ENCODE measurements around the gene CBS.
"Not testable (repeated sequence)": the region's sequence is repeated elsewhere in the genome, so short reads cannot be mapped to it uniquely, and the experiment has no call there.

DNA sequence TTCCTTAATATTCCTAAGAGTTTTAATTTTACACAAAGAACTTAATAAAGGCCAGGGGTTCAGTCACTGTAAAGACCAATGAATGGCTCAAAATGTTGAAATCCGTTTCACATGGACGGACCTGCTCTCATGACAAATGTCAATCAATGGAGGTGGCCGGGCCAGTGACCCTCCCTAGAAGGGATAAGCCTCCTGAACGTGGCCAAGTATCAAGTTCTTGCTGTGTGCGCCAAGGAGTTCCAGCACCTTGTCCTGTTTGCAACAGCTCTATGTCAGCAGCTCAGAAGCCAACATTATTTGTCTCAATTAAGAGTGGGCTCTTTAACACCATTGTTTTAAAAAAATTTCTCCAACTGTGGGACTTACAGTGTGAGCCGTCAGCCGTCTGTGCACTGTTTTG lies 25.4 kb upstream of the CBS start:
- not testable (repeated sequence) for TF ChIP-seq EP300 (IDR thresholded peaks at IDR 0.05)
- TF ChIP-seq, protein P1, sequence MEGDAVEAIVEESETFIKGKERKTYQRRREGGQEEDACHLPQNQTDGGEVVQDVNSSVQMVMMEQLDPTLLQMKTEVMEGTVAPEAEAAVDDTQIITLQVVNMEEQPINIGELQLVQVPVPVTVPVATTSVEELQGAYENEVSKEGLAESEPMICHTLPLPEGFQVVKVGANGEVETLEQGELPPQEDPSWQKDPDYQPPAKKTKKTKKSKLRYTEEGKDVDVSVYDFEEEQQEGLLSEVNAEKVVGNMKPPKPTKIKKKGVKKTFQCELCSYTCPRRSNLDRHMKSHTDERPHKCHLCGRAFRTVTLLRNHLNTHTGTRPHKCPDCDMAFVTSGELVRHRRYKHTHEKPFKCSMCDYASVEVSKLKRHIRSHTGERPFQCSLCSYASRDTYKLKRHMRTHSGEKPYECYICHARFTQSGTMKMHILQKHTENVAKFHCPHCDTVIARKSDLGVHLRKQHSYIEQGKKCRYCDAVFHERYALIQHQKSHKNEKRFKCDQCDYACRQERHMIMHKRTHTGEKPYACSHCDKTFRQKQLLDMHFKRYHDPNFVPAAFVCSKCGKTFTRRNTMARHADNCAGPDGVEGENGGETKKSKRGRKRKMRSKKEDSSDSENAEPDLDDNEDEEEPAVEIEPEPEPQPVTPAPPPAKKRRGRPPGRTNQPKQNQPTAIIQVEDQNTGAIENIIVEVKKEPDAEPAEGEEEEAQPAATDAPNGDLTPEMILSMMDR (IDR thresholded peaks at IDR 0.05), result not testable (repeated sequence)

Measured in tibial nerve (tissue), 4 donors.